HG02678 (cell line): ENCODE results near the gene GRIA3.
"Not testable (repeated sequence)": the region's sequence is repeated elsewhere in the genome, so short reads cannot be mapped to it uniquely, and the experiment has no call there.

Experiments used
- ATAC-seq: cut with Tn5 transposase; IDR thresholded peaks from one replicate; pipeline ENCODE4 v1.9.1; 2021; ENCODE audit warnings: mild to moderate bottlenecking, moderate library complexity; ENCODE audit not compliant: unreplicated experiment

The GRIA3 gene

DNA sequence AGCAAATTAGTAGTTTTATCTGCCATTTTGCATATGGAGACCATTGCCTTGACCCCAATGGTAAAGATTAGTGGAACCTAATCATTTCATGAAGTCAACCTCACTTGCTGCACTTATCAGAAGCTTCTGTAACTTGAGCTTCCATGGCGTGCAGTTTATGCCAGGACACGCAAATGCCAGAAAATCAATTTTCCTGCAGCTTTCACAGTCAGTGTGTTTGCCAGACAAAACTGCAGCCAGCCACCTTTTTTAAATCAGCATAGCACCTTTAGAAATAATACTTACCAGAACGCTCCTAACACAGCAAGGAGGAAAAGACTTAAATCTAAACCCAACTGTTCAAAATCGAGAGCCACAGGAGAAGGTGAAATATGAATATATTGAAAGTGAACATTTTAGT is 265.3 kb downstream of the GRIA3 start:
- no peak for ATAC-seq

DNA sequence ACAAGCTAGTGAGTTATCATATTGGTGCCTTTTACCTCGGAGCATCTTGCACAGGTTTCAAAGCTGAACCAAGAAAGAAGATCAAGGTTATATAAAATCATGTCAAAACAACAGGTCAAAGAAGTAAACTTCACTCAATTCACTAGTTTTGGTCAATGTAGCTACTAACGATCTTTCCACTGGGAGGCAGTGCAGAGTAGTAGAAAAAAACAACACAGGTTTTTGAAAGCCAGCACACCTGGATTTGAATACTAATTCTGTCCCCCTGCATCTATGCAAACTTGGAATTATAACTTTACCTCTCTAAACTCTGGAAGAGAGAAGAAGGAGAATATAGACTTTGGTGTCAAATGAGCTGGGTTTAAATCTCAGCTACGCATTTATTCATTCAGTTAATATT is 266.1 kb downstream of the GRIA3 start:
- ATAC-seq, result no peak

DNA sequence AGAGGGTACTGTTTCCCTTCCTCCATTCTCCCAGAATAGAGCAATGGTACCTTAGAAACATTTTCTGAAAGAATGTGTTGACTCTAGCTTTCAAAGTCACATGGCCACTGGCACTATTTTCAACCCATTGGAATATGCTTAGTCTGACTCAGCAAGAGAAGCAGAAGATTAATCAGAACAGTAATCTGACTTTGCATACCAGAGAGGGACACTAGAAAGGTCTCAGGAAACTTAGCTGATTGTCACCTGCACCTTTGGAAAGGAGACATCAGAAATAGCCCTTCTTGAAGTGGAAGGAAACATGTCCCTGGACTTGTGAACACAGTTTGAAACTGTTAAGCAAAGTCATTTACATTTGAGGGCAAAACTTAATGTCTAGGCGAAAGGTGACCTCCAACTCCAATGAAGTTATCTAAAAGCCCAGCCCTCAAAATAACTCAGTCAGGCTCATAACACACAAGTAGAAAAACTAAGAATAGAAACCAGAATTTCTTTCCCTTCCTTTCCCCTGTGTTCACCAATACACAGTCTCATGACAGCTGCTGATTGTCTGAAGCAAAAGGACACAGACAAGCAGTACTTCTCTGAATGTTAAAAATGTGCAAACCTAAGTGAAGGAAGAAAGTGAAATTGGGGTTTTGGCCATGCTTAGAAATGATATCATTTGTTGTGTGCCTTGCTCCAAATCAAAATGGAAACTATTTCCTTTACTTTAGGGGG is 270.8 kb downstream of the GRIA3 start:
- peak; percentile 58 for ATAC-seq

DNA sequence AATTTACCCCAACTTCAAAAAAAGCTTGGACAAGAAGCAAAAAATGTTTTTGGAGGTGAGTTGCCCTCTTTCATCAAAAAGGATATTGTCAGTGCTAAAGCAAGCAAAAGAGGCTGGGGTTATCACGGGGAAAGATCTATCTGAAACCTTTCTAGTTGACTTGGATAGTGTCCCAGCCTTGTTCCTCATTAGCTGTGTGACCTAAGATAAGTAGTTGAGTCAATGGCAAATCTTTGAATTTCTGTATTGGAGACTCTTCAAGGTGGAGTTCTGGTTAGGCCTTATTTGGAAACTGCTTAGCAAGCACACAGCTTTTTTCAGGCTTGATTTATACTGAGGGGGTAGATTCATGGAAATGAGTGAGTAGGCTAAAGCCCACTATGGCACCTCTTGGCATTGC is 271.6 kb downstream of the GRIA3 start:
- ATAC-seq, result no peak

DNA sequence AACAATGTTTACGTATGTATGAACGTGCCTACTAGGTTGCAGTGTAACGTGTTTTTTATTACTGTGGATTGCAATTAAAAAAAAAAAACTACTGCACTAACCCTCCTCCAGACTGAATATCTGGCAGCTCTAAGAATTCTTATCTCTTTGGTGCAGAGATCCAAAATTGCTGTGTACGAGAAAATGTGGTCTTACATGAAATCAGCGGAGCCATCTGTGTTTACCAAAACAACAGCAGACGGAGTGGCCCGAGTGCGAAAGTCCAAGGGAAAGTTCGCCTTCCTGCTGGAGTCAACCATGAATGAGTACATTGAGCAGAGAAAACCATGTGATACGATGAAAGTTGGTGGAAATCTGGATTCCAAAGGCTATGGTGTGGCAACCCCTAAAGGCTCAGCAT is 280.6 kb downstream of the GRIA3 start:
- ATAC-seq, result no peak

DNA sequence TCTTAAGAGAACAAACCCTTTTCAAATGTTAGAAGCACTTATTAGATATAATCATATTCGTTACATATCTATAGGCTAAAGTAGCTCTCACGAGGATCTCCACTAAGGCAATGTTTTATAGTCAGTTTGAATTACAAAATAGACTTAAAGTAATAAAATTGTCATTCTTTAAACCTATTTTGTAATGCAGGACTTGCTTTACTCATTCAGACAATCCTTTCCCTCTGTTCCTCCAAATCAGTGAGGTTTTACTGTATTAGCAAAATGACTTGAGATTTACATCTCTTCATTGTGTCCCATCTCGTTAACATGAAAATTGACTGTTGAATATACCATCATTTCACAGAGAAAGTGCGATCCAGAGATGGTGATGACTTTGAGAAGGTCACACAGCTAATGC is 284.4 kb downstream of the GRIA3 start:
- ATAC-seq, result no peak

DNA sequence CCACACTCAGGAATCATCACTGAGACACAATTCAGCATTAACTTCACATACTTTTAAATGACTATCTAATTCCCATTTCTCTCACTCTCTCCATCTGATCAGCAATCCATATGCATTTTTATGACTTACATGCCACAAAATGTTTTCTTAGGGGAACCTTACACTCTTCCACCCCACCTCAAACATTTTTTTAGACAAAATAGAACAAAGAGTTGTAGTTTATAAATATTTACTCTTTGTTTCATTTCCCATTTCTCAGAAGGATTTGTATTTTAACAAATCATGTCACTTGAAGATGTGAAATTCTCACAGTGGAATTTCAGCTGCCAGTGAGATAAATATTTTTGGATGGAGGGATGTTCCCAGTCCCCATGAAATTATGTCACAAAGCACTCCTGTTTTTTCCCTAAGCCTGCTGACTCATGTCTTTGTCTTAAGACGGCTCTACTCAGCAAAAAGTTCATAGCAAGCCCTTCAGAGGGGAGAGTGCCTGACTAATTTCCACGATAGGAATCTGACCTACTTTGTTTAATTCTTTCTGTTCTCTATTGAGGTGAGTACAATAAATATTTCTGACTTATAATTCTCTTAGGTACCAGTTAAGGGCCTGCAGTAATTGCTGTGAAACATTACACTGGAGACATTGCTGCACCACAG is 291.1 kb downstream of the GRIA3 start:
- no peak for ATAC-seq

DNA sequence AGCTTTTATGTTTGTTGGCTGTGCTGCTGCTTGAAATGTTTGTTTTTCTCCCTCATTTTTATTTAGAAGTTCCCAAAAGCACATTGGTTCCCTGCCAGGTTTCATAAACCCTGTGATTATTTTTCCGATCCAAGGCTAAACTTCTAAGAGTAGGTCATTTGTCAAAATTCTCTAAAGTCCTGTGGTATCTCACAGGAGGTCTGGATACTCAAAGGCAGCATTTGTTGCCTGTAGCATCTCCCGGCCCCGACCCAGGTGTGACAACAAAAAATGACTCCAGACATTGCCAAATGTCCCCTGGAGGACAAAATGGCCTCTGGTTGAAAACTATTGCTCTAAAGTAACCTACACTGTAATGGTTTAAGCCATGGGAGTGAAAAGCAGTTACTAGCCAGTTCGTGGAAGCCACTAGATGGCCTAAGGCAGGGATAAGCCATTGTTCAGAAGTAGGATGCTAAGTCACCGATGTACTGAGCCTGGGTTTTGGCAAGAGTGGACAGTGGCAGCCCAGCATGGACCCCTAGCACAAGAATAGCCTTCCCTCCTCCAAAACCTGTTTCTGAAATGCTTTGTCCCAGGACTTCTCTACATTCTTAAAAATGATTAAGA is 292.6 kb downstream of the GRIA3 start:
- no peak for ATAC-seq

DNA sequence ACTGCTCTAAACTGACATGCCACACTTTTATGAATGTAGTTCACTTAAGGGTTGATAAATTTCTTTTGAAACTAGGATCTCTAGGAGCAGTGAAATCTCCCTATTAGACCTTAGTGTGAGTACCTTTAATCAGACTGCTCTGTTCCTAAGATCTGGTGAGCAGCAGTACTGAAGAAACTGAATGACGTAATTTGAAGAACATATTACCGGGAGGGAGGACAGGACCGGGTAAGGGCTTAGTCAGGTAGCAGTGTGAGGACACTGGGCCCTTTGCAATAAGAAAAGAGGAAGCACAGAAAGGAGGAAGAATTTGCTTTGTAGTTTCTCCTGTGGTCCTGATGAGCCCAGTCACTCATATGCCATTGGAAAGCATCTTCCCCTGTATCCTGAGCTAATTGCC is 293.6 kb downstream of the GRIA3 start:
- ATAC-seq, result no peak

DNA sequence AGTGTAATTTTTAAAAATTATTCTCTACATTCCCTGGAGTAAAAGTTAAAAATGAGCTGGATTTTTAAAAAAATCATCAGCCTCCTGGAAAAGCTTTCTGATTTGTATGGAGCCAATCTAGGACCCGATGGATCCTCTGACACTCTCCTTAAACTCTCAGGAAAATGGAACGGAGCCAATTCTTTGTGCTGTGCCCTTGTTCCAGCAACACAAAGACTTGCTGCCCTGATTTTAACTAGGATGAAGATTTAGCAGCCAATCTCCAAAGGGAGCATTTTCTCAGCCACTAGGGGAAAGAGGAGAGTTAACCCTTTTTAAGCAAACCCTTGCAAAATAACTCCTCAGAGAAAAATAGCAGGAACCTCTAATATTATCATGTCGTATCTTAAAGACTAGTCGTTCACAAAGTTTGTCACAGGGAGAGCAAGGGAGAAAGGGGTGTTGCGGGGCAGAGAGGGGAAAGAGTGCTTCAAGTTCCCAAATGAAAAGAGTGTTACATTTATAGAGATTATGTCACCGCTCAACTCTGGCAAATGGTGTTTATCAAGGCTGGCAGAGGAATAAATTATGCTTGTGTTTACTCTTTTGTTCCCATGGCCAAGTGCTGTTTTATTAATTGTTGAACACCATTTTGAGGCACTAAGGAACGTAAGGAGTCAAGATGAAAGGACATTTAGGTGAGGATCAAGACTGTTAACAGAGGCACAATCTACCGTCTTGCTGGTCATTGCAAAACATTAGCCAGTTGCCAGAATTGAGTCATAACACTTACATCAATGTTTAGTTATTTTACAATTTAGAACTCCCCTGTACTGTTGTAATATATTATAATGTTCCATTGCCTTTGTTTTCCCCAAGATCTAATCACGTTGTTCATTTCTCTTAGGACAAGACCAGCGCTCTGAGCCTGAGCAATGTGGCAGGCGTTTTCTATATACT is 298.1 kb downstream of the GRIA3 start:
- no peak for ATAC-seq

DNA sequence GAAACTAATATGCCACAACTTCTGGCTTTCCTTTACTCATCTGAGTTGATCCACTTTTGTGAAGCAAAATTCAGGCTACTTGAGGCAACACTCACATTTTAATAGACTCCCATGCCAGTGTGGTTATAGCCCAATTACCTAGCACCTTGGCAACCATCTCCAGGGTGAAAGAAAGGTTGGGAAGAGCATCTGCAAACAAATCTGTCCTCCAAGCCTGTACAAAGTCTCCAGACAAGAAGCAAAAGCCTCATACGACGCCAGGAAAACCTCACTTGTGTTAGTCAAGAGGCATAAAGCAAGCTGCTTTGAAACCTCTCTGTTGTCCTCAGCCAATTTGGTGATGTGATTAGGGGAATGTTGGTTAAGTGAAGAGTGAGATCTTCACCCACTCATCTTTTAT is 302.2 kb downstream of the GRIA3 start:
- no peak for ATAC-seq

DNA sequence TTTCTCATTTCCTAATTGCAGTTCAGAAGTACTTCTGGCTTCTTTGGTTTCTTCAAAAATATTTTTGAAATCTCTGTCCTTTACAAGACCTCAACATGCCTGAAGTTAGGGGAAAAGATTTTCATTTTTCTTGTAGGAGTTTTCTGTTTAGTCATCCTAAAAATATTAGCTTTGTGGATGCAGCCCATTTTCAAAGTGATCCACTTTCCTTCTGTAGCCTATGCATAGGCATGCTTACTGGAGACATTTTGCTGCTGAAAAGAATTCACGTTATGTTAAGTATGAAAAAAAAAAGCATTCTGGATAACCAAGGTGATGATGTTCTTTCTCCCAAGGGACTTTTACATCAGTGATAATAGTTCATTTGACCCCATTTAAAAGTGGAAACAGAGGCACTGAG is 303.2 kb downstream of the GRIA3 start:
- no peak for ATAC-seq

DNA sequence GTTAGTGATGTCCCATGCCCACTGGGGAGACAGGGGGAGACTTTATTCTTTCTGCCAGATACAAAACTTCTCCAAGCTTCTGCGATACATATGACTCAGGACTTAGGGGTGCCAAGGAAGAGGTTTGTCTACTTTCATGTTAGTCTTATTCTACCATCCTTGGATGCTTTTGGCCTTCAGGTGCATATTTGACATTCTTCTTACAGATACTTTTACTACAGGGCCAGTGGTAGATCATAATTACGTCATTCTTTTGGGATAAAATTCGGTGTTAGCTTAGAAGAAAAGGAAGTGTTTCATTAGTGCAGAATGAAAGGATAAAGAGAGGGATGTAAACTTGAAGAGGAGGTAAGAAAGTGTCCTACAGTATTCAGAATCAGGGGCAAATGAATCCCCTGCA is 303.6 kb downstream of the GRIA3 start:
- no peak for ATAC-seq

DNA sequence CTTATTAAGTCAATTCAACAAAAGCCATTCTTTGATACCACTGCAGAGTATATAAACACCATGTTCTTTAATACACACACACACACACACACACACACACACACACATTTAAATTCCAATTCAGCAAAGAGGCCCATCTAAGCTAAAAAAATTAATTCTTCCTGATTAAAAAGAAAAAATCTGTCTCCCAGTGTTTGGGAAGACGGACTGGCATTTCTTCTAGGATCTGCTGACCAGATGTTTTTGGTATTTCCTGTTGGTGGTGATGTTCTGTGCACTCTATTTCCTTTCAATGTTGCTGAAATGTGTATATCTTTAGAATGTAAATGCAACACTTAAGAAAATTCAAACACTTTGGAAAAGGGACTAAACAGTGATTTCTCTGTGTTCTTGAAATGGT is 304.9 kb downstream of the GRIA3 start:
- ATAC-seq, result no peak

DNA sequence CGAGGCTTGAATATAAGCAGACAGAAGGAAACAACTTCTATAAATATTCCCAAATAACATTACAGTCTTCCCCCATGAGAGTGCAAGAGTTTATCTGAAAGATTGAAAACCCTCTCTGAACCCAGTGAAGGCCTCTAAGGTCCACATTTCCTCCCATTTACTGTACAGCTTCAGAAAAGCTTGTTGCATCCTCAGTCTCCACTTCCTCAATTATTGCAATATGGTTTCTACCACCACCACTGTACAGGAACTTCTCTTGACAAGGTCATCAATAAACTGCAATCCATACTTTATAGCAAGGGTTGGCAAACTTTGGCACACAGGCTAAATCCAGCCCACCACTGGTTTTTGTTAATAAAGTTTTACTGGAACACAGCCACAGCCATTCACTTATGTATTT is 309.8 kb downstream of the GRIA3 start:
- ATAC-seq, result no peak

DNA sequence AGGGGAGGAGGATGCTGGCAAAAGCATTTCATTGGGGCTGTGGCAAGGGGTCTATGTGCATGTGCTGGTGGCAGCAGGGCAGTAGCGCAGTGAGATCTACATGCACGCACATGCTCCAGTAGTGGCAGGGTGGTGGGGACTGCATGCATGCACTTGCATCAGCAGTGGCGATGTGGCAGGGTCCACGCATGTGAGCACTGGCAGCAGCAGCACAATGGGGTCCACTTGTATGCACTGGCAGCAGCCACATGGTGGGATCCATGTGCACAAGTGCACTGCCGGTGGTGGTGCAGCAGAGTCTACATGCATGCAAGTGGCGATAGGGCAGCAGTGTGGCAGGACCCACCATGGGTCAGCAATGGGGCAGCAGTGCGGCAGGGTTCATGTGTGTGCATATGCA is 315.7 kb downstream of the GRIA3 start:
- ATAC-seq, result no peak

DNA sequence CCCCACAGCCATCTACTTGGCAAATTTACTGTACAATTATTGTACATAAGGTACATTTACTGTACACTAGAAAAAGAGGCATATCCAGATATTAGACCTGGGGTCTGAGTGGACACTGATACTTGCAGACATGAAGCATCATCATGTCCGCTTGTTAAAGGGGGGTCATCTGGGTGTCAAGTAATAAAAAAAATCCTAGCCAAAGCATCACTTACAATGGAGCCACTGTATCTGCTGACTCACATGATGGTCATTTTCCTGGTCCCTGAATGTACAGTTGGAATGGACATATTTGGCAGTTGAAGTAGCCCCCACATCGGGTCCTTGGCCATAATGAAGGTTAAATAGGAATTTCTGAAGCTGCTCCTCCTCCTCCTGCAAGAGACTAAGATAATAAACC is 320.0 kb downstream of the GRIA3 start:
- no peak for ATAC-seq

DNA sequence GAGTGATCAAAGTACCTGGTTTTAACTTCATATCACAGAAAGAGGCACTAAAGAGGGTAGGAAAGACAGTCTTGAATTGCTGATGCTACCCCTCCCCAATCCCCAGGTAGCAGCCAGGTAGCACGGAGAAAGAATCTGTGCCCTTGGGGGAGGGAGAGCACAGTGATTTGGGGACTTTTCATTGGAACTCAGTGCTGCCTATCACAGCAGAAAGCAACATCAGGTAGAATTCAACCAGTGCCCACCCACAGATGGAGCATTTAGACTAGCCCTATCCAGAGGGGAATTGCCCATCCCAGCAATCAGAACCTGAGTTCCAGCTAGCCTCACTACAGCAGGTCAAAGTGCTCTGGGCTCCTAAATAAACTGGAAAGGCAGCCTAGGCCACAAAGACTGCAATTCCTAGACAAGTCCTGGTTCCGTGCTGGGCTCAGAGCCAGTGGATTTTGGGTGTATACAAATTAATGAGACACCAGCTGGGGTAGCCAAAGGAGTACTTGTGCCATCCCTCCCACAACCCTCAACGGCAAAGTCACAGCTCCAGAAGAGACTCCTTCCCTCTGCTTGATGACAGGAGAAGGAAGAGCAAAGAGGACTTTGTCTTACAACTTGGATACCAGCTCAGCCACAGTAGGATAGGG is 320.7 kb downstream of the GRIA3 start:
- no peak for ATAC-seq

DNA sequence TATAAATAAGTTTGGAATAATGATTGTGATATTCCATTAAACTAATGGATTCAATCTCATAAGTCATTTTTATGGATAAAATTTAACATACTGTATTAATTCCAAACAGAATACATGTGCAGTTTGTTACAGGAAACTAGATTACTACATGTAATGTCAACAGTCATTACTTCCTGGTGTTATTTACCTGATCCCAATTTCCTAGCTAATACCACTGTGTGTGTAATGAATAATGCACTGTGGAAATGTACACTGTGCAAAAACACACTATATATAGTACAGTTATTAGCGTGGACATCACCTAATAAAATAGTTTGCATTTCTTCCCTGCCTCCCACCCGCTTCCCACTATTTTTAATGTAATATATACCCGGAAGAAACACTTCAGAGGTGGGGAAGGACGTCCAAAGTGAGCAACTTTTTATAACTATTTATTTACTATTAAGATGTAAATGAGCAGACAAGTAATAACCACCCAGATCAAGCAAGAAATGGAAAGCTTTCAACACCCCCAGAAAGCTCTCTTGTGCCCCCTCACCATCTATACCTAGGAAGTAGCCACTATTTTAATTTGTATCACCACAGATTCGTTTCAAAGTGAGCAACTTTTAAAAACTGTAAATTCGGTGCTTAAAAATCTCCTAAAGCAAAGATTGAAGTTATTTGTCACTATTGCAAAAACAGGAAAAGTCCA is 329.7 kb downstream of the GRIA3 start:
- no peak for ATAC-seq

DNA sequence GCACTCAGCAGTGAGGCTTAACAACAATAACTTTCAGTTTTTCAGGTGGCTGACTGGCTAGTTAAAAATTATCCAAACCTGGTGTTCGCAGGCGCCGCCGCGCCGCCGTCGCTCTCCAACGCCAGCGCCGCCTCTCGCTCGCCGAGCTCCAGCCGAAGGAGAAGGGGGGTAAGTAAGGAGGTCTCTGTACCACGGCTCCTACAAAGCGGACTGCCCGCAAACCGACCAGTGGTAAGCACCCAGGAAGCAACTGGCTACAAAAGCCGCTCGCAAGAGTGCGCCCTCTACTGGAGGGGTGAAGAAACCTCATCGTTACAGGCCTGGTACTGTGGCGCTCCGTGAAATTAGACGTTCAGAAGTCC is 330.2 kb downstream of the GRIA3 start:
- ATAC-seq, result not testable (repeated sequence)
